RCC 7860 (cell line): ENCODE results near the gene MAST4.

Experiments
- DNase-seq: peaks from one replicate; pipeline ENCODE4 v3.0.0-alpha.2; 2015; ENCODE audit warnings: low spot score
- FAIRE-seq: peaks from 2 replicates; lab custom pipeline; 2012; peaks lifted over from hg19 to GRCh38; lab: Jason Lieb, UNC

The MAST4 gene

GRCh38 chr5:66947458-66947857 lies 351.3 kb downstream of the MAST4 start:
- no peak for DNase-seq
- FAIRE-seq: no peak

GRCh38 chr5:66949066-66949465 lies 352.9 kb downstream of the MAST4 start:
- DNase-seq (no peak), FAIRE-seq (no peak)

DNA sequence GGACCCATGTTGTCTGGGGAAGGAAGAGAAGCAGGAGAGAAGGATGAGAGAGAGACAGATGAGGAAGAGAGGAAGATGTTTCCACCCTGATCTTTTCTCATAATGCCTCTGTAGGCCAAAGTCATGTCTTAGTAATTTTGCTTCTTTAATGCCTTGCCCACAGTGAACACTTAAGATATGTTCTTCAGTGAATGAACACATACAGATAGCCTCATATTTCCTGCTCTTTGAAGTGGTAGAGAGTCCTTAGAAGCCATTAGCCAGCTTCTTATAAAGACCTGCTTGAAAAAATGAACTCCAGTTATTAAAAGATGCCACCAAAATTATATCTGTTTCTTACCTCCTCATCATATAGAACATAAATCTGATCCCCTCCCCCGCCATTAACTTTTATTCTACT lies 356.0 kb downstream of the MAST4 start:
- no peak for FAIRE-seq
- DNase-seq: no peak

DNA sequence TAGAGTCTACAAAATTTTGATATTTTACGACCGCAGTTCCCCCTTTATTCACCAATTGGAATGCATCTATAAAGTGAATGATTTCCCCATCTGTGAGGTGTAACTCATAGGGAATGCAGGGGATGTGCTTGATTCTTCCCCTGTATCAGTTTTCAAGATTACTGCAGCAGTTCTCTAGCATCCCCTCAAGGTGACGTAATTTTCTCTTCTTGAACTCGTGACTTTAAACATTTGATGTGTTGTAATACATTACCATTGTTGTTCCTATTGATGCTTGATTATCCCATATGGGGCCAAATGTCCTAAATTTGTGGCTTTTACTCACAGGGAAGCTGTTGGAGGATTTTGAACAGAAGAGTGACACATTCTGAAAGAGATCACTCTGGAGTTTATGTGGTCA lies 360.2 kb downstream of the MAST4 start:
- FAIRE-seq: no peak
- no peak for DNase-seq

- FAIRE-seq (no peak), DNase-seq (no peak)
Observed at GRCh38 chr5:66958201-66958979, 362.2 kb downstream of the MAST4 start.

DNA sequence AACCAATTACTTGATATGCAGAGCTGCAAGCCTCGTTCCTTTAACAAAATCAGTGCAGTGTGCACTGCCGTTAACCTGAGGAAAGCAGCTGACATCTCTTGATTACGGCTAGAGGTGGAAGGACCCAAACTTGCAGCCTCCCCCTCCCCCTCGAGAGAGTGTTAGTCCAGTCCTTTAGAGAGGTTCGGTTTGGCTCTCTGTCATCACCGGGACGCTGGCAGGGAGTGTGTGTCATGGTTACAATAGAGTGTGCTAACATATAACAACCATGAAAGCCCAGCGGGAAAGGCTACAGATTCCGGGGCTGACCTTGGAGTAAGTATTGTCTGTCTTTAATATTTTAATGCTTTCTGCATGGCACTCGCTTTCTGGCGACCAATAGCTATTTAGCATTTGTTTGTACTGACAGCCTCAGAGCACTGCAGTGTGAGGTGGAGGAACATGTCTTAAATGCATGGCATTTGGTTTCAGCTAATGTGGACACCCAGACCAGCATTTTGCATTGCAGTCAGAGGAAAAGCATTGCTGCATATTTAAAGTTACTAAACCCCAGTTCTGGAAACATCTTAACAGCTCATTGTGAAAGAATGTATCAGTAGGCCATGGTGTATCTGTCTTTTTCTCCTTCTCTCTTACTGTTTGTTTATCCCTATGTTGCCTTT lies 362.9 kb downstream of the MAST4 start:
- no peak for DNase-seq
- FAIRE-seq: no peak

- no peak for DNase-seq
- no peak for FAIRE-seq
Observed at GRCh38 chr5:66959653-66960052, 363.5 kb downstream of the MAST4 start.

DNA sequence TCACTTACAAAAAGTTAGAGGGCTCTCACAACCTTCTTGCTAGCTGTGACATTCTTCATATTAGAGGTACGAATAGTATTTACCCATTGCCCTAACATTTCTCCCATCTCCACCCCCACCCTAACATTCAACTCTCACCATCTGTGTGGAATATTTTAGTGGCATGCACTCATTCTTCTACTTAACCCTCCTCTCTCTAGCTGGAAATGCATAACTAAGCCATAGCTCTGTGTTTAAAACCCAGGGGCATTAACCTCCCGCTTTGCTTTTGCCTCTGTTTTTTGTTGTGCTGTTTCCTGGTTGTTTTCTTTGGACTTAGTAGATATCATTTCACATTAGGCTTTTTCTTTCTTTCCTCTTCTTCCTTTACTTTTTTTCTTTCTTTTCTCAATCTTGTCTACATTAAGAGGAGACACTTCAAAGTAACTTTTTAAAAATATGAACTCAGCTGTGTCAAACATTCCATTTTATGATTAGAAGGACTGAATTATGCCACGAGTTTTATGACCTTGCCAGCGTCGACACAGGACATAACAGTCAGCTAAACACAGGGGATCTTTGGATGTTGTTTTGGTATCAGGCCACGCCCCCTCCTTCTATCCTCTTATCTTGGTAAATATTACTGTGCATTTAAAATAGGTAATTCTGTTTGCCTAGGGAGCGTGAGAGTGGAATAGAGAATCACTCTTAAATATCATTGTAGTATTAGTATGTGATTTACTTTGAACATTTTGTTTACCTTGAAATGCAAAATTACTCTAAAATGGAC lies 364.4 kb downstream of the MAST4 start:
- no peak for FAIRE-seq
- DNase-seq: no peak

GRCh38 chr5:66963559-66963971 lies 367.4 kb downstream of the MAST4 start:
- DNase-seq: no peak
- FAIRE-seq: no peak

DNA sequence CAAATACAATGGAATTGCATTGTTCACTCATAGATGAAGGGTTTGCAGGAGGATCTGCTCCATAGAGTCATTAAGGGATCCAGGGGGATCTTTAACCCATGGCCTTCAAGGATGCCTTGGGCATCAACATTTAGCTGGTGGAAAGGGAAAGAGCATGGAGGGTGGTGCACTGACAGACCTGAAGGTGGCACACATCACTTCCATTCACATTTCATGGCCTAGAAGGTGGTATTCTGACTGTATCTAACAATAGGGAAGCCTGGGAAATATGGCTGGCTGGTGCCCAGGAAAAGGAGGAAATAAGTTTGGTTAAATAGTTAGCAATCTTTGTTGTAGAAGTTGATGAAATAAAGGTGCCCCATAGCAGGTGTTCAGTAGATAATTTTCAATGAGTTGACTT lies 370.2 kb downstream of the MAST4 start:
- no peak for FAIRE-seq
- DNase-seq: no peak

GRCh38 chr5:66967102-66967501 lies 370.9 kb downstream of the MAST4 start:
- FAIRE-seq (no peak), DNase-seq (no peak)

- FAIRE-seq: no peak
- no peak for DNase-seq
Observed at GRCh38 chr5:66967826-66968262, 371.7 kb downstream of the MAST4 start.

DNA sequence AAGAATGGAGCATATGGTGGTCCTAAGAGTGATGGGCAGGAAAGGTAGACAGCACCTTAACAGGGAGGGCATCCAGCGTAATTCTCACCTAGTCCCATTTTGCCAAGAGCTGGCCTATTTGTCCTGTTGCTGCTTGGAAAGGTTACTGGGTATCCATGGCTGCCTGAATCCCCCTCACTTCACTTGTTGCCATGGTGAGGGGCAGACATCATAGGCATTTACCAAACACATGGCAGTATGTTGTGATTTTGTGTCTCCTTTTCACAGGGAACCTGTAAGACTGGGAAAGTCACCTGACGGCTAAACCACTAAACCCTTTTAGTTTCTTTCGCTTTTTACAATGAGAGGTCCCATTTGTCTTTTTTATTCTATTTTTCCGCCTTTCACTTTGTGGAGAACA lies 373.3 kb downstream of the MAST4 start:
- DNase-seq (no peak), FAIRE-seq (no peak)

GRCh38 chr5:66969963-66970362 lies 373.8 kb downstream of the MAST4 start:
- FAIRE-seq (no peak), DNase-seq (no peak)

DNA sequence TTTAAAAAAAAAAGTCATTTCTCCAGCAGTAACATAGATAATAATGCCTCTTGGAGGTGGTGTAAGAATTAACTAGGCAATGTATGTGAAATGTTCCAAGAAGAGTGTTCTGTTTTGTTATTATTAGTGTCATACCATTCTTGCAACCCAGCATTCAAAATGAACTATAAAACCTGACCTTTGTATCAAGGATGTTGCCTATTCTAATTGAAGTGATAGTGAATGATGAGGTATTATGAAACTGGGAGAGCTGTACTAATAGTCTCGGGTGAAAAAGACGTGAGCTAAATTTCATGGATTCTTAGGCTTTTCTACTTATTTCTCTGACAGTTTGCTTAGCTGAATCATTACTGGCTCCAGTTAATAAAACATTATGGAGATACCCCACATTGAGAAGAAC lies 375.8 kb downstream of the MAST4 start:
- DNase-seq (no peak), FAIRE-seq (no peak)

- FAIRE-seq: no peak
- no peak for DNase-seq
Observed at GRCh38 chr5:66974256-66974655, 378.1 kb downstream of the MAST4 start.

GRCh38 chr5:66976108-66976507 lies 379.9 kb downstream of the MAST4 start:
- FAIRE-seq (no peak), DNase-seq (no peak)

GRCh38 chr5:66979738-66980137 lies 383.5 kb downstream of the MAST4 start:
- FAIRE-seq: no peak
- no peak for DNase-seq

DNA sequence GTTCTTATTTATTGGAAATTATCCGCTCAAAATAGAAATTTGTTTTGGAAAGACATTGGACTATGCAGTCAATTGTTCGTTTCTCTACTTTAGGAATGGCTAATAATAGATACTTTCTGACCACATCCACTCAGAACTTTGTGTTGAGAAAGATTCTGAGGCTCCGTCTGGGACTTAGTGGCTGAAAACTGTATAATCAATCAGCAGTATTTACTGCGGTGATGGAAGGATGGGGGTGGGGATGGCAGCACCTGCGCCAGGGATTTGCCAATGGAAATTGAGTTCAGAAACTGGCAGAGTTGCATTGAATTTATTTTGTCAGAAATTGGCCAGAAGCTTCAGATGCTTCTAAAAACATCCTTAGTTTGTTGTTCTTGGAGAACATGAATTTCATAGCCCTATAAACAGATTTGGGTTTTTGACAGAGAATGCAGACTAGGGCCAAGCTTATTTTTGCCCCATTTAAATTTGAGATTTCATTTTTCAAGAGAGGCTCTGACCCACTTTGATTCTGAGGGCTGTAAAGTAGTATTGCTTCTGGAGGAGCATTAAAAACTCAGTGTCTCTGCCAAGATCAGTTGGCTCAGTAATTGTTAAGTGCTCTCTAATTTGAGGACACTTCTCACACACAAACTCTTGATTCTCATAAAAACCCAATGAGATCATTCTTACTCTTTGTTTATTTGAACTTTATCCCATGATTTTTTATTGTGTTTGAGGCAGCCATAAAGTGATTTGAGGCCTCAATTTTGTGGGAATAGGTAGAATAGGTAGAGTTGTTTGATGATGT lies 385.3 kb downstream of the MAST4 start:
- DNase-seq (no peak), FAIRE-seq (no peak)

DNA sequence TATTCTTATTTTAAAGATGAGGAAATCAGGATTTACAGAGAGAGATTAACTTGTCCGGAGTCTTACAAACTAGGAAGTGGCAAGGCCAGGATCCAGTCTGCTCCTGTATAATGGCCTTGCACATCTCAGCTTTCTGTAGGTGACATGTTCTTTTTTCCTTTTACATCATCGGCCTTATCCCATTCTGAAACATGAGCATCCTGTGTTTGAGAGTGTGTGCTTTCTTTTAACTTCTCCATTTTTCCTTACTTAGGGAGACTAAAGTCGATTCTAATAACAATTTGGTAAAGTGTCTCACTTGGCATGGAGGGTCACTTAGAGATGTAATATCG lies 385.8 kb downstream of the MAST4 start:
- DNase-seq: no peak
- no peak for FAIRE-seq

DNA sequence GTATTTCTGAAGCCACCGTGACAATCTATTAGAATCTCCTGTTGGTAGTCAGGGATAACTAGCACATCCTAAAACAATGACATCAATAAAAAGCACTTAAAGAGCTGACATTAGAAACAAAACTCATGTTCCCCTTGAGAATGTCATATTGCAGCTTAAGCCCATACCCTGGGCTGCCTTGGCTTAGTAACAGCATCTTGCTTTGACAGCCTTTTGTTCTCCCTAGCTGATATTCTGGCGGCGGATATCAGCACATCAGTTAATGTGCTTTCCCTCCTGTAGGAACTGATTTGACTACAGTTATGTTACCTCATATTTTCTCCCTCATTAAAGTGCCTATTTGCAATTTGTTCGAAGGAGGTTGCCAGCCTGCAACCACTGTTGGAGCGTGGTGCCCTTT lies 386.3 kb downstream of the MAST4 start:
- FAIRE-seq: no peak

More for the DNA sequence above, 386.3 kb downstream of the MAST4 start:
- no peak for DNase-seq
